Endothelial cell of umbilical vein (primary cell): ENCODE results near the gene GRM8. TPM values are rescaled to one million over a fixed set of nuclear protein-coding genes. Genes with fewer than 3 reads are reported as not detected.

Experiments used
- BruUV-seq: library from RNA; stranded (reverse); fragments of 400-500 nt; replicated peaks from 2 replicates; lab custom pipeline; 2021; lab: Mats Ljungman, UMichigan
- CTCF ChIA-PET: fragments of 300-600, 350-600 bp; sonication (Branson Sonifier 250); formaldehyde crosslinking; loops from one replicate; lab custom pipeline; 2021; ENCODE audit warnings: antibody characterized with exemption, inconsistent platforms; lab: Charles Lee
- POLR2A ChIA-PET: fragments of 300-600, 350-600 bp; sonication (Branson Sonifier 250); formaldehyde crosslinking; loops from one replicate; lab custom pipeline; 2021; ENCODE audit warnings: antibody characterized with exemption, inconsistent platforms; lab: Charles Lee
- DNase-seq: peaks from one replicate; pipeline ENCODE4 v3.0.0-alpha.2; 2011; ENCODE audit warnings: low read depth, low spot score
- FAIRE-seq: peaks from 2 replicates; lab custom pipeline; 2011; peaks lifted over from hg19 to GRCh38; lab: Jason Lieb, UNC
- H2AFZ ChIP-seq: 2 replicates; pipeline ENCODE4 v1.6.0; 2012; ENCODE audit warnings: low read depth, low read length, control low read depth, inconsistent platforms
- H3K27ac ChIP-seq: 2 replicates; pipeline ENCODE4 v1.5.1; 2011; ENCODE audit warnings: low read depth, mild to moderate bottlenecking, control low read depth, low read length, moderate library complexity; ENCODE audit not compliant: insufficient read depth
- H3K27me3 ChIP-seq, 2 experiments: 2 replicates each; pipeline versions ENCODE4 v1.6.0 to v1.6.1; 2011; ENCODE audit warnings: low read length in 2 of 2, mixed read lengths in 1 of 2; ENCODE audit not compliant: control insufficient read depth in 2 of 2, insufficient read depth in 2 of 2
- H3K36me3 ChIP-seq, 2 experiments: 2 replicates in 1 of 2; 3 replicates in 1 of 2; pipeline ENCODE4 v1.5.1; 2011; ENCODE audit warnings: low read length in 2 of 2, mild to moderate bottlenecking in 1 of 2, moderate library complexity in 1 of 2; ENCODE audit not compliant: control insufficient read depth in 2 of 2, insufficient read depth in 2 of 2; ENCODE audit errors: extremely low read depth in 1 of 2
- H3K4me1 ChIP-seq: 3 replicates; pipeline ENCODE4 v1.5.1; 2011; ENCODE audit warnings: mild to moderate bottlenecking, low read length; ENCODE audit not compliant: control insufficient read depth, insufficient read depth; ENCODE audit errors: extremely low read depth
- H3K4me2 ChIP-seq: 2 replicates; pipeline ENCODE4 v1.6.1; 2011; ENCODE audit warnings: low read length, control low read depth, mixed read lengths; ENCODE audit not compliant: insufficient read depth
- H3K4me3 ChIP-seq, 3 experiments: fragments of 200-600 bp in 1 of 3; sonication (generic), shearing (Covaris generic) in 1 of 3; replicated peaks in 1 of 3; 2 replicates each; pipeline ENCODE4 v1.5.1; 2011 to 2016; ENCODE audit warnings: control low read depth in 3 of 3, low read length in 3 of 3, mild to moderate bottlenecking in 2 of 3, inconsistent platforms in 1 of 3, low read depth in 1 of 3, moderate library complexity in 1 of 3; ENCODE audit not compliant: insufficient read depth in 1 of 3
- H3K79me2 ChIP-seq: 2 replicates; pipeline ENCODE4 v1.6.0; 2012; ENCODE audit warnings: low read length, inconsistent platforms; ENCODE audit not compliant: control insufficient read depth, insufficient read depth
- H3K9ac ChIP-seq: replicated peaks from 2 replicates; pipeline ENCODE3; 2011; ENCODE audit warnings: low read length, control low read depth; ENCODE audit not compliant: insufficient read depth; ENCODE audit errors: extremely low read depth
- H3K9me1 ChIP-seq: replicated peaks from 3 replicates; pipeline ENCODE4 v1.6.0; 2011; ENCODE audit warnings: mild to moderate bottlenecking, low read length; ENCODE audit not compliant: control insufficient read depth, insufficient read depth; ENCODE audit errors: extremely low read depth
- H3K9me3 ChIP-seq: replicated peaks from 2 replicates; pipeline ENCODE4 v1.5.1; 2012; ENCODE audit warnings: low read length, inconsistent platforms; ENCODE audit not compliant: control insufficient read depth, insufficient read depth
- H4K20me1 ChIP-seq: replicated peaks from 2 replicates; pipeline ENCODE3; 2011; ENCODE audit warnings: mild to moderate bottlenecking, low read length; ENCODE audit not compliant: control insufficient read depth, insufficient read depth; ENCODE audit errors: extremely low read depth
- CTCF ChIP-seq, 2 donors: IDR thresholded peaks; 1 replicate in 1 of 2; 2 replicates in 1 of 2; pipeline ENCODE4 v1.5.1; 2011; ENCODE audit warnings: low read length in 2 of 2, mild to moderate bottlenecking in 2 of 2, moderate library complexity in 2 of 2, control low read depth in 1 of 2, inconsistent platforms in 1 of 2, low read depth in 1 of 2; ENCODE audit not compliant: insufficient read depth in 1 of 2; ENCODE audit errors: extremely low read depth in 1 of 2
- EZH2 ChIP-seq: IDR thresholded peaks from 2 replicates; pipeline ENCODE4 v1.6.1; 2012; ENCODE audit warnings: borderline replicate concordance, low read depth, mild to moderate bottlenecking, moderate library complexity, low read length, inconsistent platforms; ENCODE audit not compliant: severe bottlenecking
- FOS ChIP-seq: IDR thresholded peaks from 2 replicates; pipeline ENCODE4 v1.6.1; 2011; ENCODE audit warnings: mild to moderate bottlenecking, low read length, moderate library complexity, borderline replicate concordance; ENCODE audit not compliant: insufficient read depth
- GATA2 ChIP-seq: IDR thresholded peaks from 2 replicates; pipeline ENCODE4 v1.7.0; 2011; ENCODE audit warnings: low read depth, mild to moderate bottlenecking, moderate library complexity, mixed read lengths, low read length; ENCODE audit not compliant: insufficient read length, insufficient read depth
- JUN ChIP-seq: IDR thresholded peaks from 2 replicates; pipeline ENCODE4 v1.6.1; 2011; ENCODE audit warnings: borderline replicate concordance, low read depth; ENCODE audit not compliant: insufficient read length, insufficient read depth
- MYC ChIP-seq: IDR thresholded peaks from one replicate; pipeline ENCODE4 v1.6.1; 2011; ENCODE audit warnings: mild to moderate bottlenecking, low read depth, low read length
- POLR2A ChIP-seq: IDR thresholded peaks from 2 replicates; pipeline ENCODE4 v1.6.1; 2012; ENCODE audit warnings: low read depth, mild to moderate bottlenecking, control low read depth, low read length
- POLR2AphosphoS5 ChIP-seq: IDR thresholded peaks from 2 replicates; pipeline ENCODE4 v1.6.1; 2012; ENCODE audit warnings: low read depth, mild to moderate bottlenecking, control low read depth, low read length, moderate library complexity; ENCODE audit not compliant: insufficient read depth
- dilution Hi-C: fragments of 300-500 bp; cut with MboI; formaldehyde crosslinking; loops from one replicate; pipeline ENCODE4 v1.15.0; 2019; ENCODE audit warnings: low sequenced_read_pairs; ENCODE audit not compliant: extremely low pct_ligation_motif_present
- intact Hi-C: fragments of 100-400 bp; cut with micrococcal nuclease; formaldehyde crosslinking; loops from one replicate; pipeline ENCODE4 v1.10.0; 2022
- polyA plus RNA-seq, 4 experiments: library from polyadenylated mRNA; depleted of rRNA in 3 of 4; stranded (reverse) in 3 of 4; unstranded in 1 of 4; fragments of >200 nt; gene quantifications; 2 replicates each; pipeline versions ENCODE4 v1.2.1 to v1.2.3, GENCODE V29; 2011 to 2012; ENCODE audit warnings: missing spikeins in 1 of 4
- total RNA-seq: library from RNA; stranded (reverse); gene quantifications from 2 replicates; pipeline ENCODE4 v1.2.3, GENCODE V29; 2021
- TF ChIP-seq, protein P1 (sequence below): IDR thresholded peaks from 2 replicates; pipeline ENCODE4 v1.6.1; 2011; ENCODE audit not compliant: insufficient read depth, insufficient read length

The GRM8 gene
- total and polyA plus RNA-seq, 2 donors (not counting 3 experiments of a cell fraction or from before 2014, with no cell fraction given) = not detected

DNA sequence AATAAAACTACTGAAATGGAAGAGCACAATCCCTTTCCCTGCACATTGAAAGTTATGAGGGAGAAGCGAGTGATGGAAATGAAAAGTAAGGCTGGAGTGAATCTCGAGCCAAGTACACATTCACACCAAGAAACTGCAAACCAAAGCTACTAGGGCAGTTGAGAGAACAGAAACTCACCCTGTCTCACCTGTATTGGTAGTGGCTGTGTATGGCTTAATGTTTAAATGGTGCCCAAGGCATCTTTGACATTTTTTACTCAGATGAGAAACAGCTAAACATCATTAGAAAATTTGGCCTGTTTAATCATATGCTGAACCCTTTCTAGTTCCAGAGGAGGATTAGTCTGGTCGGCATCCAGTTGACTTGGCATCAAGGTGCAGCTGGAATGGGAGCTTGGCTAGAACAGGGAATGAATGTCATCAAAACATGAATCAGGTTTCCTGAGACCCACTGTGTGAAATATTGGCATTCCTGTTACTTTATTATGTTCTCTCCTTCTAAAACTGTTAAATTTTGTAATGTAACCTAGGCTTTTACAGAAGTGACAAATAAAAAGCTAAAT lies 840.8 kb downstream of the GRM8 start:
- no peak overlapping the region for H3K4me3 ChIP-seq
- no peaks in the 10 kb centered on the region for H3K36me3 ChIP-seq
- no peaks in the 10 kb centered on the region for H4K20me1 ChIP-seq
- H3K79me2 ChIP-seq = no peaks in the 10 kb centered on the region
- DNase-seq (no peak), FAIRE-seq (no peak)
- H3K4me1 ChIP-seq = no peaks in the 10 kb centered on the region
- no peak for TF ChIP-seq EZH2
- TF ChIP-seq POLR2A = no peak
- no peak for TF ChIP-seq MYC
- TF ChIP-seq GATA2 = no peak
- TF ChIP-seq JUN = no peak
- TF ChIP-seq, protein P1, sequence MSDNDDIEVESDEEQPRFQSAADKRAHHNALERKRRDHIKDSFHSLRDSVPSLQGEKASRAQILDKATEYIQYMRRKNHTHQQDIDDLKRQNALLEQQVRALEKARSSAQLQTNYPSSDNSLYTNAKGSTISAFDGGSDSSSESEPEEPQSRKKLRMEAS = no peak
- no peak for TF ChIP-seq POLR2AphosphoS5
- no peak for TF ChIP-seq CTCF (IDR thresholded peaks at IDR 0.05; ENCODE audit: extremely low read depth in 1 of 2, insufficient read depth in 1 of 2, low read depth in 1 of 2, low read length in 2 of 2)
- TF ChIP-seq FOS = no peak
- dilution Hi-C loops = no loop called here
- H3K4me2 ChIP-seq = no peak overlapping the region
- intact Hi-C loops = no loop called here
- H3K9ac ChIP-seq = no peak overlapping the region
- H3K27me3 ChIP-seq = no peaks in the 10 kb centered on the region
- ChIA-PET CTCF (no interaction called here), POLR2A (no interaction called here)
- H2AFZ ChIP-seq = no peak overlapping the region
- no TSS peak for BruUV-seq
- peaks cover 2% of the 10 kb centered on the region for H3K9me3 ChIP-seq
- no peak overlapping the region for H3K27ac ChIP-seq
- no peaks in the 10 kb centered on the region for H3K9me1 ChIP-seq
